ENCODE data around the gene POLR2M.
A peak's percentile ranks its signal among the peaks of the same experiment; 100 is the strongest.

Gene POLR2M

DNA sequence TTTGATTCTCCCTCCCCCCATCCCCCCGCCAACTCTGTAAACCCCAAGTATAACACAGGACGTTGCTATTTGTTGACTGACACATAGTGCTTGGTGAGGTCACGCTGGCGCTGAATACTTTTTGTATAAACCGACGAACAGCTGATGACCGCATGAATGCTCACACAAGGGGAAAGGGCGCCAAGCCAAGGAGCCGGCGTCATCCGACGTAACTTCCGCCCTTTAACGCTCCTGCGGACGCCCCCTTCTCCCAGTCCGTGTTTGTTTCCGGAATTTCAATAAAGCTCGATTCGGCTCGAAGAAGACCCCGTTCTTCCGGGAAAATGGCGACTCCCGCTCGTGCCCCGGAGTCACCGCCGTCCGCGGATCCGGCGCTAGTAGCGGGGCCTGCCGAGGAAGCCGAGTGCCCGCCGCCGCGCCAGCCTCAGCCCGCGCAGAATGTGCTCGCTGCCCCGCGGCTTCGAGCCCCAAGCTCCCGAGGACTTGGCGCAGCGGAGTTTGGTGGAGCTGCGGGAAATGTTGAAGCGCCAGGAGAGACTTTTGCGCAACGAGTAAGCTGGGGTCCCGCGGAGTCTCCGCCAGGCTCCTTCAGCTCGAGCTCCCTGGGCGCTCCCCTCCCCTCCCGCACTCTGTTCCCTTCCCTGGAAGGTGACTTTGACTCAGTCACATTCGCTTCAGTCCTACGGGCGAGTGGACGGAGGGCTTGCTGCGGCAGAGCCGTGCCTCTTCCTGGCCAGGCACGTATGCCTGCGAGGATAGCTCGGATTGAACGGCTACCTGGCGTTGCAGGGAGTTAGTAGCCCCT lies at the start of gene POLR2M:
TSS of gene POLR2M (plus strand) at position 310 of the 805 bp plus-strand sequence. CDS start at position 439, 129 bp downstream.
- peak; percentile 97 for DNase-seq

DNA sequence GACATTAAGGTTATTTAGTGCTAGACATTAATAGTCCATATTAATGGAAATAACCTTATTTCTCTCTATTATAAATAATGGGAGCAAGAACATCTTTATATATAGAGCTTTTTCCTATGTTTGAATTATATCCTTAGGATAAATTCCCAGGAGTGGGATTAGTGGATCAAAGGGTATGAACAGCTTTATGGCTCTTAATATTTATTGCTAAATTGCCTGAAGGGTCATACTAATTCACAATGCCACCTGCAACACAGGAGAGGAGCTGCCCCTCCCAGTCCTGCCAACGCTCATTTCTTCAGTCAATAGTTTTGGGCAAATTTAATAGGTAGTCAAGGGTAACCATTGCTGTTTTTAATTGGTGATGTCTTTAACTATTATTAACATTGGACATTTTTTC lies 48.9 kb upstream of the POLR2M start:
- DNase-seq: no peak

DNA sequence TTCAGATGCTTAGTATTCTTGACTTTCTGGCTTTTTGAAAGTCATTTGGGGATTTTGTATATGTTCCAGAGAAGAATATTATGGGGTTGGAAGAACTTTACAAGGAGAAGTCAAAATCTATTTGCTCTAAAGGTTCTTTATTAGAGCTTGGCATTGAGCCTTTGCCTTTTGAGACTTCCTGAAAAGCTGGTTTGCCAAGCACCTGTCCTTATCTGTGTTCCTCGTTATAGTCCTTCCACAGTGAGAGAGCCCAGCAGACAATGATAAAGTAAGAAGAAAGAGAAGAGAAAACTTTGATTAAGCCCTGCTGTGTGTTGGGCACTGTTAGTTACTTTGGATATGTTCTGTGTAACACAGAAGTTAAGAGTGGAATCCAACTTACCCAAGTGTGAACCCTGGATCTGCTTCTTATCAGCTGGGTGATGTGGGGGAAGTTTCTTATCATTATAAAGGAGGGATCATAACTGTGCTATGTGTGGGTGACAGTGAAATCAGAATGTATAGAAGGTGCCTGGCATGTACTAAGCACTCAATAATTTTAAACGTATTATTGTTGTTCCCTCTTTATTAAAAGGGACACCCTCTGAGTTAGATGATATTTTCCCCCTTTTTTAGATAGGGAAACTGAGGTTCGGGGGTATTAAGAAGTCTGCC lies 44.3 kb upstream of the POLR2M start:
- no peak for DNase-seq

DNA sequence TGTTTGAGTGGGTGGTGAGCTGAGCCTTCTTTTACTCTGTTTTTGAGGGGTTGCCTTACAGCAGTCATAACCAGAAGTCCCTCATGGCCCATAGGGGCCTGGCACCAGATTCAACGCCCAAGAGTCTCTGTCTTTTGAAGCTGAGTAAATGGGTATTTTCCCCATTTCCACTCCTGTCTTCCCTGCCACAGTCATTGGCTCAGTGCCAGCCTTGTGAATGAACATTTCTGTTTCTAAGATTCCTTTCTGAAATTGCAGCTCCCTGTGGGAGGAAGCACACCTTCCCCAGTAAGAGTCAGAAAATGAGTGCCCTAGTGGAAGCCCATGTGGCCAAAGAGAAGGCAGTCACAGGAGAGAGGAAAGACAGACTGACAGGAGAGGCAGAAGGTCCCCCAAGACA lies 43.7 kb upstream of the POLR2M start:
- DNase-seq: no peak

DNA sequence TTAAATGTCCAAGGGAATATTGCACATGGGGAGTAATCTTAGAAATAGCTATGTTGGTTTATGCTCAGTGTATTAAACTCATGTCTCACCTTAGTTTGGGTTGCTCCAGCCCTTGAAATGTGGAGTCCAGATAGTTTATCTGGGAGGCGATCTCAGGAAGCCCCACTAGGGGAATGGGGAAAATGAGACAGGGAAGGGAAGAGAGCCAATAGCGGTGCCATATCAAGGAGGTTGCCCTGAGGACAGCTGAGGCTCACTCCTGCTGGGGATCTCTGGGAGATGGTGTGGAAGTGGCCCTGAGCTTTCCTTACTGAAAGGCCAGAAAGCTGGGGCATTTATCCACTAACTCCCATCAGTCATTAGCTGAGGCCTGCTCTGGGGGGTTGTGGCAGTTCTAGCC lies 43.3 kb upstream of the POLR2M start:
- no peak for DNase-seq

DNA sequence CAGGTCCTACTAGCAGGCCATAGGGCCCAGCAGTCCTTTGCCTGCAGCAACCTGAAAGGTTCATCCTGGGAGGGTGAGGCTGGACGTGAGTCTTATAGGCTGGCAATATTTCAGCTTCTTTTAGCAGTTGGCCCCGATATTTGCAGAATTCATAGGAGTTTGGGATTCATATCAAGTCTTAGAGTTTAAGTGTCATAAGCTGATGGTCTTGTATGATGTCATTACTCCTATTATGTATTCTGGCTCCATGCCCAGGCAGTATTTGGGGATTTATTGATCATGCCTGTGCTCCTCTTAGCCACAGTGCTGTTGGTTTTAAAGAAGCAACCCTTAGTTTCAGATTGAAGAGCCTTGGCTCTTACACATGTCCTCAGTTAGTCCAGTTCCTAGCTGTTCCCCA lies 41.3 kb upstream of the POLR2M start:
- DNase-seq: no peak

DNA sequence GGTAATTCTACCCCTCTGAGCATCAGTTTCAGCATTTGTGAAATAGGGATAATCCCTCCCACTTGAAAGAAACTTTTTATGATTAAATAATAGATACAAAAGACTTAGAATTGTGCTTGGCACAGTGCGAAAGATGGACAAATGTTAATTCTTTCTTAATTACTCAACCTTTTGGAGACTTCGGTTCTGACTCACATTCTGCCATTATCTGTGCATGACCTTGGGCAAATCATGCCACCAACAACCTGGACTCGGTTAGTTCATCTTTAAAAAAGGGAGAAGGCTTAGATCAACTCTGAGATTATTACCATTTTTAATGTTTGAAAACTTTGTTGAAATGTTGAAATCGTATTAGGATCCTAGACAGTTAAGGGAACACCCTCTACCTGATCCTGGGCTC lies 40.6 kb upstream of the POLR2M start:
- DNase-seq: no peak

DNA sequence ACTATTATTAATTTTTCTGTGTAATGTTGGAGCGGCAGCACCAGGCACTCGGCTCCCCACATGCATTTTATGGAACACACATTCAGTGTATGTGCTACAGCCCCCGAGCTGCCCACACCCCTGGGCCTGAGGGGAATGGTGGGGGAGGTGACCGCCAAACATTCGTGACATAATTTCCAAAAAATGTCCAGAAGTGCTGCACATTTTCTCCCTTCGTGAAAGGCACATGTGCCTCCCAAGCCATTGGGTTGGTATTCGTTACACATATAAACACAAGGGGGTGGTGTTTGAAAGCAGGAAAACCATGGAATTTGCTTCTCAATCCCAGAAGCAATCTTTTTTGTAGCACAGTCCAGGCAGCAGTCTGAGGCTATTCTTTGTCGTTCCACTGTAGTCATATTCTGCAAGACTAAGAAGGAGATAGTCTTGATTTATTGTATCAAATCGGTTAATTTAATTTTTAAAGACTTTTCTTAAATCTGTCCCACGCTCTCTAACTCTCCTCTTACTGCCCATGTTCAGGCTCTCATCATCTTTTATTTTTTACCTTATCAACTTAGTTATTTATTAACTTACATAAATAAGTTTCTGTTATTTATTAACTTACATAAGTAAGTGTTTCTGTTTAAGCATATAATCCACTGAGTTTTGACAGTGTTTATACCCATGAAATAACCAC lies 39.2 kb upstream of the POLR2M start:
- DNase-seq: peak; percentile 3

DNA sequence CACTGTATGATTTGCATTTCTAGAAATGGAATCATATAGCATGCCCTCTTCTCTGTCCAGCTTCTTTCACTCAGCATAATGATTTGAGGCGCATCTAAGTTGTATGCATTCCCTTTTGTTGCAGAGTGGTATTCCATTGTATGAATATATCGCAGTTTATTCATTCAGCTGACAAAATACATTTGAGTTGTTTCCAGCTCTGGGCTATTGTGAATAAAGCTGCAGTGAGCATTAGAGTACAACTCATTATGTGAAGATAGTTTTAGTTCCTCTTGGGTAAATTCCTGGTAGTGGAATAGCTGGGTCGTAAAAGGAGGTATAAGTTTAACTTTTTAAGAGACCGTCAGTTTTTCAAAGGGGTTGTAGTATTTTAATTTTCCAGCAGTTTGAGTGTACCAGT lies 38.5 kb upstream of the POLR2M start:
- DNase-seq: no peak

DNA sequence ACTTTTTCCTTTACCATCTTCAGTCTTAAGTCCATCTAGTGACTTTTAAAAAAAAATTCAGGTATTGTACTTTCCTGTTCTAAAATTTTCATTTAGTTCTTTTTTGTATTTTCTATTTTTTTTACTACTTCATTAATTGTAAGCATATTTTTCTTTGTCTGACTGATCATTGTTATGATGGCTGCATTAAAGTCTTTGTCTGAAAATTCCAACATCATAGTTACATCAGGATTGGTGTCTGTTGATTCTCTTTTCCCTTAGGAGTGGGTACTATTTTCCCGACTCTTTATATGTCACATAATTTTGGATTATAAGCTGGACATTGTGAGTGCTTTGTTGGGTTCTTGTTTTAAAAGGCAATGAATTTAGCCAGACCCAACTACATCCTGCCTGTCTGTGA lies 34.9 kb upstream of the POLR2M start:
- DNase-seq: no peak

DNA sequence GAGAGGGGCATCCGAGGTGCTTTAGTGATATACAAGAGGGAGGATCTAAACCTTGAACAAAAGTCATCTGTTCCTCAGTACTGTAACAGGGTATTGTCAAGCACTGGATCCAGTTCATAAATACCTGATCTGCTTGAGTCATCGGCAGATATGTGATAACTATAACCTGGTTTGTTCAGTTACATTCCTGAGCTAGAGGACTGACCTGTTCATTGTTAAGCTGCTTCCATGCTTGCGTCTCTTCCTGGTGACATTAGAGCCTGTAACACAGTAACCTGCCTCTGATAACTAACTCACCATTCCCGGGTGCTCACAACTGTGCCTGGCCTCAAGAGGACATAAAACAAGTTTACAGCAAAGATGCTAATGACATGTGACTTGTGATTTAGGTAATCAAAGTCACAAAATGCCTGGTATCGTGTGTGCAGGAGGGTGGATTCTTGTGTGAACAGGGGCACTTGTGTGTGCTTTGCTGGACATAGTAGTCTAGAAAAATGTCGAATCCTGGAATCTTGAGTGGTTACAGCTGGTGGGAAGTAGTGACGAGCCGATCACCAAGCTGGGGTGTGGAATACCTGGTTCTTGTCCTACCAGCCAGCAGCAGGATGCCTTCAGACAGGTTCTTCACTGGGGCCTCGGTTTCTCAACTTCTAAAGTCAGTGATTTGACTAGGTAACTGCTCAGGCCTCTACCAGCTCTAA lies 30.9 kb upstream of the POLR2M start:
- DNase-seq: no peak

DNA sequence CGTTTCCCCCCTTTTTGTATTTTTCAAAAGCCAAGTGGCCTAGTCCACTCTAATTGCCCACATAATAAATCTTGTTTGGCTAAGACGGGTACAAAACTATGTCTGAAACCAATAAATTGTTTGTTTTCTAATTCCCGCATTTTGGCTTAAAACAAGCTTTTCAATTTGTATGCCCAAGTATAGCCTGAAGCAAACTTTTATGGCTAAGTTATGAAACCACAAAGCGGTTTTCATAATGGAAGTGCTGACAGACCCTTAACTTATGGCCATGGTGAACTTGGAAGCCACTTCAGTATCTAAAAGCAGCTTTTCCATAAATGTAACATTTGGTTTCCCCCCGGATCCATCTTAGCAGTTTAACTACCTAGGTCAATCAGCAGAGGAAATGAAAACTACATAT lies 29.9 kb upstream of the POLR2M start:
- no peak for DNase-seq

DNA sequence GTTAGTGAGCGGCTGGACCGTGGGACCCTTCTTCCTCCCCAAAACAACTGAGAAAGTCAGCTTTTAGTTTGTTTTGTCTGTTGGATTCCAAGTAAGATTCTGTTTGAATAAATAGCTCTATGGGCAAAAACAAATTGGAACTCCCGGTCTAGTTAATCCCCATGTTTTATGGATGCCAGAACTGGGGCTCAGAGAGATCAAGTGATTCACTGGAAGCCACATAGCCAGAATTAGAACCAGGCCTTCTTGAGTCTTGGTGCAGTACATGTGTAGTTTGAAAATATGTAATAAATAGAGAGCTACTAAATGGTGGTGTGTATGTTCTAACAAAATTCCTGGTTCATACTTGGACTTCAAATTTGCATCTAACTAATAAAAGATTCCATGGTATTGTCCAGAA lies 29.3 kb upstream of the POLR2M start:
- no peak for DNase-seq

DNA sequence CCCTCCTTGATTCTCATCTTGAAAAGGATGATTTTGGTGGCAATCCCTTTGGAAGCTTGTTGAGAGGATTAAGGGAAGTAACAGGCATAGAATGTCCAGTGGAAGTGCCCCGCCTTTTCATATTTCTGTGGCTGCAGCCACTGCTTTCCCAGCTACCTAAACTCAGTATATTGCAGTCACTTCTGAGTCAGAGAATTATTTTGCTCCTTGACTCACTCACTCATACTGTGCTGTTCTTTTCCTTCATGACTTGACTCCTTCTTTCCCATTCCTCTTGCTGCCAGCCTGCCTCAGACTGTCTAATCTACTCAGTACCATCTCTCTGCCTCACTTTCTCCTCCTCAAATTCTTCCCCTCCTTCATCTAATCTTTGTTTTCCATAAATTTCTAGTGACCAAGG lies 26.5 kb upstream of the POLR2M start:
- no peak for DNase-seq

DNA sequence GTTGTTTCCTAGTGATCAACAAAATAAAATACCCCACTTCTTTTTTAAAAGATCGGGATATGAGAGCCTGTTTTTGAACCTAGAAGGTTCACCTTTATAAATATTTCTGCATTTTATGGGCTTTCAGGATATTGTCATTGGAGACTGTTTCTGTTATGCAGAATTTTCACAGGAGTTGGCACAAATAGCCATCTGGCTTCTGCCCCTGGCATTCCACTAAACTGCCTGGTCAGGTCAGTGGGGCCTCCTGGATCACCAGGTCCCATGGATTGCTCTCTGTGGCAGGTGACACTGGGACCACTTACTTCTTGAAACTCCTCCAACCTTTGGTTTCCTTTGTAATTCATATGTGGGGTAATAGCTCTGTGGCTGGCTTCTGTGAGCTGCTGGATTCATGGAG lies 25.5 kb upstream of the POLR2M start:
- no peak for DNase-seq

DNA sequence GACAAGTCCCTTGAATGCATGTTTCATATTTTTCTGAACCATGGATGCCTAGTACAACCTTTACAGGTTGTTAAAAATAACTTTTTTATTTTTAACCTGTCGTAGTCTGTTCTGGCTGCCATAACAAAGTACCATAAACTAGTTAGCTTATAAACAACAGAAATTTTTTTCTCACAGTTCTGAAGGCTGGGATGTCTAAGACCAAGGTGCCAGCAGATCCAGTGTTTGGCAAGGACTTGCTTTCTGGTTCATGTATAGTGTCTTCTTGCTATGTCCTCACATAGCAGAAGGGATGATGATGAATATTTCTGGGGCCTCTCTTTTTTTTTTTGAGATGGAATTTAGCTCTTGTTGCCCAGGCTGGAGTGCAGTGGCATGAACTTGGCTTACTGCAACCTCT lies 23.0 kb upstream of the POLR2M start:
- no peak for DNase-seq

DNA sequence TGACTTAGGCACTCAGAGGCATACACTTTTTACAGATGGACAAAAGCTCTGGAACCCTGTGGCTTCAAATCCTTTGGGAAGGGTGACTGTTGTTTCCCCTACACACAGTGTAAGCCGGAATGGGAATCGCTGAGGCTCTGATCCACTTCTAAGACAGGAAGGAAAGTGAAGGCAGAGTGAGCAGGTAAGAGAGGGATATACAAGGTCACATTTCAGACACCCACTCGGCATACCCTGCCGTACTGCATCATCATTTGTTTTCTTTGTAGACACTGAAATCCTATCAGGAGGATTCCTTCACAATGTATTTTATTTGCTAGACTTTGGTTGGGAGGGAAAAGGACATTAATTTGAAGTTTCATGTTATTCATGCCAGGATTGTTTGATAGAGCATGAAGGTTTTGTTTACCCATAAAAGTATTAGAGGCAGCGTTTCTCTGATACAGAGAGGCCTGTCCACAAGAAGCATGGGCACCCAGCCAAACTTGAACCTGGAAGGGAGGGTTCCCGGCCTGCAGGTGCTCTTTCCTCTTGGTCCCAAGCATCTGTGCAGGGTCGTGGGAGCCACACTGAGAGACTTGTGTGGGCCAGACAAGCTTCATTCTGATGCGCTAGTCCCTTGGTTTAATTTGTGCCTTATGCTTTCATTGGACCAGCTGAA lies 21.9 kb upstream of the POLR2M start:
- DNase-seq: no peak

DNA sequence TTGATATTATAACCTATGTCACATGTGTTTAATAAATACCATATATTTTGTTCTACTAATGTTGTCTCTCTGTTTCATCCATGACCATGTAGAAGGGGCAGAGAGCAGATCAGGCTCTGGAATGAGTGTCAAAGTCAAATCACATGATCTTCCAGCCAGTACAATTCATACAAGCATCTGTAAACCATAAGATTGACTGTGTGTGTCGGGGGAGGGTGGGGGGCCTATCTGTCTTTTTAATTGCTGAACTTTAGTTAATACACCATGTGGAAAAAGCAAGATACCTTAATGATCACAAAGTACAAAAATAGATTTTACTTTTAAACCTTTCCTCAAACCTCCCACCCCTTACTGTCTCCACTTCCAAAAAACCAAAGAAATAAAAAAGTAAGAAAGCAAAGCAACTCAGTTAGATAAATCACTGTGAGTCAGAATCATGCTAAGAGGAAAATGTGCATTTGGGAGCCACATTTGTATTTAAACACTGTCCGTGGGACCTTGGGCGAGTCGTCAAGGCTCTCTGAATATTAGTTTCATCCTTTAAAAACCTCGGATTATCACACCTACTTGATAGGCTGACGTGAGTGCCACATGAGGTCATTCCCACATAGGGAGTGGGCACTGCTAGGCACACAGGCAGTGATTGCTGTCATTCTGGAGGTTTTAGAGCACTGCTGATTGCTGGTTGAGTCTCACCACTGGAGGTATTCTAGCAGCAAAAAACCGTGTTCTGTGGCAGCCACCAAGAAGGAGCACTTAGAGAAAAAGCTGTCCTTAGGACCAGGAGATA lies 21.0 kb upstream of the POLR2M start:
- DNase-seq: no peak

DNA sequence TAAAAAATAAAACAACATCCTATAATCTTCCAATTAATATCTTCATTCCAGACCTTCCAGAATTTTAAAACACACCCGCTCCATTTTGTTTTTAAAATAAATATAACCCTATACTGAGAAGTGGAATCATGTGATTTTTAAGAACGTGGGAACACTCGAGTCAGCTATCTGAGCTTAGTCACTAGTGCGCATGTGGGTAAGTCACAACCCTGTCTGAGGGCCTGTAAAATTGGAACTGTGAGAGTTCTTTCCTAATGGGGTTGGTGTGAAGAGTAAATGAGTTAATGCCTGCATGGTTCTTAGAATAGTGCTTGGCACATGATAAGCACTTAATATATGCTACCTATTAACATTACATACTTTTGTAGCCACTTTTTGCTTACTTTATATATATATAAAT lies 19.9 kb upstream of the POLR2M start:
- DNase-seq: no peak

DNA sequence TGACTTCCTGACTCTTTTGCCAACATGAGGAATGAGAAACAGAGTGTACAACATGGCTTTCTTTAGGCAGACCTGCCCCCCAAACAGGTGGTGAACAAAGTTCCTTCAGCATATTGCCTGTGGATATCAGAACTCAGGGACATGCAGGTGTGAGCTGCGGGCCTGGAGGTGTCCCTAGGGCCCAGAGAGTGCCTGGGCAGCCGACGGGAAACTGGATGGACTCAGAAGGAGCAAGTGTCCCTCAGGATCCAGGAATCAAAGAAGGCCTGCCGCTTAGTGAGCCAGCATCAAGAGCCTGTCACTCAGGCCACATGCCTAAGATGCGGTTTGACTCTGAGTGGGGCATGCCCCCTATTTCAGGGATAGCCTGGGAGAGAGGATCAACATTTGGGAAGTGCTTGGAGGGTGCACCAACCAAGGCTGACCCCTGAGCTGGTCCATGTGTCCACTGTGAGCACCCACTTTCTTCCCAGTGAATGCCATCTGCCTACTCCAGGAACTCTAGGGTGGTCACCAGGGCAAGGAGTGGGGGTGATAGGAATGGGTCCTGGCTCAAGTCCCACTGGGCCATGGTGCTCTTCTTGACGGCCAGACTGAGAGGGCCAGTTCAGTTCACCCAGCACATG lies 16.1 kb upstream of the POLR2M start:
- DNase-seq: no peak

DNA sequence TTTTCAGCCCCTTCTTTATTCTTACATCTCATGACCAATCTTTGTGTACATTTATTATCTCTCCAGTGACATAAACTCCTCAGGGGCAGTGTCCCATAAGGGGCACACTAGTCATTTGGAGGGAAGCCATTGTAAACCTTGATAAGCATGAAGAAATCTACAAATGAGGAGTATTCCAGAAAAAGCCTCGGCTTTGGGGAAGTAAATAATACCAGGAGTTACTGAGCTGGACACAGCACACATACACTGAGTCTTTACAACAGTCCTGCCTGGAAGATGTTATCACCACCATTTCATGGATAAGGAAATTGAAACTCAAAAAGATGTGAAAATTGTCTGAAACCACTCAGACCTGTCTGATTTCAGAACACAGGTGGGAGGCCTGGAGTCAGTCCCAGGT lies 15.4 kb upstream of the POLR2M start:
- DNase-seq: no peak

DNA sequence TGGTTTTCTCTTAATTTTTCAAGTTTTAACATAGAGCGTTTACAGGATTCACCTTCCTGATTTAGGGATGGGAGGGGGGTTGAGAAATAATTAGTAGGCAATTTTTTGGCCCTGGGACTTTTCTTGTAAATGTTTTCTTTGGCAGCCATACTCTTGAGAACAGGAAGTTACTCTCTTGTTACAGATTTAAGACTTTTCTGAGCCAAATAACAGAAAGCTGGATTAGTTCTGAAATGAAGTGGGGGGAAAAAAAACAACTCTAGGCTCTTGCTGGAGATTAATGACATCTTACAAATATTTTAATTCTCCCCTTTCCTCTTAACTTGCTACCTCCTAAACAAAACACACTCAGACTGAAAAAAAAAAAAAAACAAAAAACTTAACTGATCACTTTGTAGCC lies 13.8 kb upstream of the POLR2M start:
- no peak for DNase-seq
